COLO668 (cell line): ENCODE data around the gene TRIM28.

Experiments used
- DNase-seq: peaks from one replicate; lab custom pipeline; 2025; ENCODE audit not compliant: unreplicated experiment; lab: John Stamatoyannopoulos, UW

TRIM28 gene

GRCh38 chr19:58547323-58548312 is 3.8 kb downstream of the TRIM28 start:
- DNase-seq = no peak

DNA sequence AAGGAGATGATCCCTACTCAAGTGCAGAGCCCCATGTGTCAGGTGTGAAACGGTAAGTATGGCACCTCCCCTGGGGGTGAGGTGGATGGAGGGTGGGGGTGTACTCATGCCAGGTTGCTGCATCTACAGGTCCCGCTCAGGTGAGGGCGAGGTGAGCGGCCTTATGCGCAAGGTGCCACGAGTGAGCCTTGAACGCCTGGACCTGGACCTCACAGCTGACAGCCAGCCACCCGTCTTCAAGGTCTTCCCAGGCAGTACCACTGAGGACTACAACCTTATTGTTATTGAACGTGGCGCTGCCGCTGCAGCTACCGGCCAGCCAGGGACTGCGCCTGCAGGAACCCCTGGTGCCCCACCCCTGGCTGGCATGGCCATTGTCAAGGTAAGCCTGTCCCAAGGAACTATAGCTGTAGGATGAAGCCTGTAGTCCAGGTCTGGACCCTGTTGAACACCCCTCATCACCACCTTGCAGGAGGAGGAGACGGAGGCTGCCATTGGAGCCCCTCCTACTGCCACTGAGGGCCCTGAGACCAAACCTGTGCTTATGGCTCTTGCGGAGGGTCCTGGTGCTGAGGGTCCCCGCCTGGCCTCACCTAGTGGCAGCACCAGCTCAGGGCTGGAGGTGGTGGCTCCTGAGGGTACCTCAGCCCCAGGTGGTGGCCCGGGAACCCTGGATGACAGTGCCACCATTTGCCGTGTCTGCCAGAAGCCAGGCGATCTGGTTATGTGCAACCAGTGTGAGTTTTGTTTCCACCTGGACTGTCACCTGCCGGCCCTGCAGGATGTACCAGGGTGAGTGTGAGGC is 5.2 kb downstream of the TRIM28 start:
- DNase-seq = no peak

DNA sequence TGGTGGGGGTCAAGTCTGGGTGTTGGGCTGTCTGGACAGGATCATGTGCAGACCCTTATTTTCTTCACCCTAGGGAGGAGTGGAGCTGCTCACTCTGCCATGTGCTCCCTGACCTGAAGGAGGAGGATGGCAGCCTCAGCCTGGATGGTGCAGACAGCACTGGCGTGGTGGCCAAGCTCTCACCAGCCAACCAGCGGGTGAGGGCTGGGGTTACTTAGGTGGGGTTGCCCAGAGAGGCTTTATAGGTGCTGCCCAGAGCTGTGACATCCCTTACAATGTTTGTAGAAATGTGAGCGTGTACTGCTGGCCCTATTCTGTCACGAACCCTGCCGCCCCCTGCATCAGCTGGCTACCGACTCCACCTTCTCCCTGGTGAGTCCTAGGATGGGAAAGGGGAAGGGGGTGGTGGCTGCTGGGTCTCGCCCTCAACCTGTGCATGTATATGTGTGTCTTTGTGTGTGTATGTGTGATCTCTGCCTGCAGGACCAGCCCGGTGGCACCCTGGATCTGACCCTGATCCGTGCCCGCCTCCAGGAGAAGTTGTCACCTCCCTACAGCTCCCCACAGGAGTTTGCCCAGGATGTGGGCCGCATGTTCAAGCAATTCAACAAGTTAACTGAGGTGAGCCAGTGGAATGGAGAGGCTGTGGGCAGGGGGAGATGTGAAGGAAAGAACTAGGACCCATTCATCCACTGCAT is 5.9 kb downstream of the TRIM28 start:
- no peak for DNase-seq

GRCh38 chr19:58550362-58551122 is 6.7 kb downstream of the TRIM28 start:
- DNase-seq = no peak

DNA sequence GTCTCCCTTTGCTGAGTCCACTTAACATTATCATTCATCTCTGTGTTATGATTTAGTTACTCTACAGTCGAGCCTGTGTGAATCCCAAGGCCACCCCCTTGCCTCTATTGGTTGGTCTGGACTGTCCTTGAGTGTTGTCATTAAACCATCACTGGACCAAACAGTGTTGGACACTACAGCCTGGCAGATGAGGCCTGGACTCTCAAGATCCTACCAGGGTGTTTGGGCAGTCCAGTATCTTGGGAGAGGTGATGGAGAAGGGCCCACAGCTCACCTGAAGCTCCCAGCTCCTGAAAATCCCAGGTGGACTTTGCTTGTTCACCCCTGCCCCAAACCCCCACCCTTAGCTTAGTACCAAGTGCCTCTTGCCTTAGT is 7.2 kb downstream of the TRIM28 start:
- DNase-seq = no peak

- no peak for DNase-seq
Measured at GRCh38 chr19:58551577-58552471, 8.0 kb downstream of the TRIM28 start.

GRCh38 chr19:58552655-58553054 is 8.8 kb downstream of the TRIM28 start:
- DNase-seq = no peak

GRCh38 chr19:58553799-58554493 is 10.1 kb downstream of the TRIM28 start:
- no peak for DNase-seq

- DNase-seq = no peak
Measured at GRCh38 chr19:58554494-58555368, 10.9 kb downstream of the TRIM28 start, which contains the start of gene CHMP2A. CHMP2A (minus strand) TSS chr19:58555105; CDS start chr19:58554212, 893 bp downstream.

GRCh38 chr19:58555369-58555885 is 11.6 kb downstream of the TRIM28 start:
- no peak for DNase-seq

DNA sequence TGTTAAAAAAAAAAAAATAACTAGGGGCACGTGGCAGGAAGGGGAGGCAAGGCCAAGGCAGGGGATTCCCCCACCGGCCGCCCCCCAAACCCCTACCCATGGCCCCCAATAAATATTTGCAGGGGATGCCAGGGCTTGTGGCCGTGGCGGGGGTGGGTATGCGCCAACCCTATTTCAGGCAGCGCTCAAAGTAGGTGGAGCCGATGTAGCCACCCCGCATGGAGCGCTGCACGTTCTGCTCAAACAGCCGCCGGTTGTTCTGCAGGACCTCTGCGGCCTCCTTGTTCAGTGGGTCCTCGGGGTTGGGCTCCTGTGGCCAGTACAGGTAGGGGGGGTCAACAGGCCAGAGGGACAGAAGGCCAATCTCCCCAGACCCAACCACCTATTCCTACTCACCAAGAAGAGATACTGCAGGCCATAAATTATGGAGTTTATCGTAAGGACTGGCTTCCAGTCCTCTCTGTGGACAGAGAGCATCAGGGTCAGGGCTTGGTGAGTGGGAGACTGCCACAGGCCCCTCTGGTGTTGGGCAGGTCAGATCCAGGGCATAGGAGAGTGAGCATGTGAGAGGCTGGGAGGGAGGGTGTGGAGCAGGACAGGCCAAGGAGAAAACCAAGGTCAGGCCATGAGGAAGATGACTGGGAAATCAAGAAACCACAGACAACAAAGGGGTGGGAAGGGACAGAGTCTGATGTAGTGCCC is 12.2 kb downstream of the TRIM28 start:
- no peak for DNase-seq

GRCh38 chr19:58556622-58557220 is 12.9 kb downstream of the TRIM28 start:
- DNase-seq = no peak

DNA sequence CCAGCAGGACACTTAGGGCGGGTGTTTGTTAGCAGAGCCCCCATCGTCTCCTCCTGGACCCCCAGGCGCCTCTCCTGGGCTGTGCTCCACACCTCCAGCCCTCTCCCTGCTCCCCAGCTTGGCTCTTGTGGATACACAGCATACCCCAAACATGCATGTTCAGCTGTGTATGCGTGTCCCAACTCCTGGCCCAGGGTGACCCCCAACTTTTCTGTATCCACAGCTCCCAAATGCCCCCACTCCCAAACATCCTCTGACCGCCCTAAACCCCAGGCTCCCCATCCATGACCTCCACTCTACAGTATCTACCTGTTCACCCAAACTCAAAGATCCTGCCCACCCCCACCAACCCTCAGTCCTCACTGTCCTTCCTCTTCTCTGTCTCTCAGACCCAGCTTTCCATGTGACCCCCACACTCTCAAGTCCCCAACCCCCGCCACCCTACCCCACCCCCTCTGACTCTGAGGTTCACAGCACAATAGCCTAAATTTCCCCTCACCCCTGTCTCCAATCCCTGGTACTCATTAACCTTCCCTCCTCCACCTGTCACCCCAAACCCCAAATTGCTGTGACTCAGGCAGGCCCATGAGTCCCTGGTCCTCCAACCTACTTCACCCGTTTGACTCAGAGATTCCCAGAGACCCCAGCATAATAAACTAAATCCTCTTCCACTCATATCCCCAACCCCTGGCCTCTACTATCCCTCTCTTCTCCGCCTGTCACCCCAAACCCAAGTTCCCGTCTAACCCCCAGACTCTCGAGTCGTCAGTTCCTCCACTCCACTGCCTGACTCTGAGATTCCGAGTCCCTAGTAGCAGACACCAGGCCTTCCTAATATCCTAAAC is 13.6 kb downstream of the TRIM28 start:
- no peak for DNase-seq

DNA sequence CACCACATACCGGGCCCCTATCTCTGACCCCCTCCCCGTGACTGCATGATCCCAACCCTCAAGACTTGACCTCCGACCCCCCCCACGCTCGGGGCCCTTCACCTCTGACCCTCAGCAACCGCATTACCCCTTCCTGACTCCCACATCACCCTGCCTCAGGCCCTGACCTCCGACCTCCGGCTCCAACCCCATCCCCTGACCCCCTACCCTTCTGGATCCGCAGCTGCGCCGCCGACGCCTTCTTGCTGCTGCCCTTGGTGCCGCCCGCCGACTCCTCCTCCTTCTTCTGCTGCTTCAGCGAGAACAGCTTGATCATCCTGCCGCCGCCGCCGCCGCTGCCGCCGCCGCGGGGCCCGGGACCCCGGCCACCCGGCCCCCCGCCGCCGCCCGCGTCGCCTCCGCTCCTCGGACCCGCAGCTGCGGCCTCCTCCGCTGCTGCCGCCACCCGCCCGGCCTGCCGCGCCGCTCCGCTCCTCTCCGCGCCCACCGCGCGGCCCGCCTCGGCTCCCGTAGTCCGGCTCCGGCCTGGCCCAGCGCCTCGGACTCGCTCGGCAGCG is 14.3 kb downstream of the TRIM28 start, which contains the start of gene UBE2M:
Gene UBE2M, minus strand, starts transcription at position 546 of the 557 bp plus-strand sequence. Its CDS starts 230 bp downstream, at position 316.
- DNase-seq = no peak

DNA sequence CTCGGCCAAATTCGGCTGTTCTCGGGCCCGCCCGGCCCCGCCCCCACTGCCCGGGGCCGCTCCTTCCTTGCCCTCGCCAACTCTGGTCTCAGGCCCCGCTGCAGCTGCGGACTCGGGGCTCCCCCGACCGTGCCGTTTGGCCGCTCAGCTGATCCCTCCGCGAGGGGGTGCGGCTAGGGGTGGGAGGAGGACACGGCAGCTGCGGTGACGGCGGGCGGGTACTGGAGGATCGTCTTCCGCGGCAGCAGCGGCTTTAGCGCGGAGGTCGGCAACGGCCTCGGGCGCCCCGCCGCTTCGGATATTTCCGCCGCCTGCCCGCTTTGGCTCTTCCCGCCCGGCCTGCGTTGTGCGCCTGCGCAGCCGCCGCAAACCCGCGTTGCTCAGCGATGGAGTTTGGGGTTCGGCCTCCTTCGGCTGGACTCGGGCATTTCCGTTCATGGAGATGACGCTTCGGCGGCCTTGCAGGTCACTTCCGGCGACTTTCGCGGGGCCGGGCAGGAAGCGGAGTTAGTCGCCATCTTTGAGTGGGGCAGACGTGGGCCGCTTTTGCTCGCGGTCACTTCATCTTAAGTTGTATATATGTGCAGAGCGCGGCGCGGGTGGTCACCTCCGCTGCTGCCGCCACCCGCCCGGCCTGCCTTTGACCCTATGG is 14.9 kb downstream of the TRIM28 start:
- DNase-seq = no peak
